GOT3 (cell line): ENCODE data around the gene NTF3.

Experiments used
- DNase-seq: peaks from one replicate; lab custom pipeline; 2025; ENCODE audit warnings: mixed read lengths; lab: John Stamatoyannopoulos, UW

NTF3 gene

GRCh38 chr12:5456906-5457305 is 25.0 kb downstream of the NTF3 start:
- no peak for DNase-seq

DNA sequence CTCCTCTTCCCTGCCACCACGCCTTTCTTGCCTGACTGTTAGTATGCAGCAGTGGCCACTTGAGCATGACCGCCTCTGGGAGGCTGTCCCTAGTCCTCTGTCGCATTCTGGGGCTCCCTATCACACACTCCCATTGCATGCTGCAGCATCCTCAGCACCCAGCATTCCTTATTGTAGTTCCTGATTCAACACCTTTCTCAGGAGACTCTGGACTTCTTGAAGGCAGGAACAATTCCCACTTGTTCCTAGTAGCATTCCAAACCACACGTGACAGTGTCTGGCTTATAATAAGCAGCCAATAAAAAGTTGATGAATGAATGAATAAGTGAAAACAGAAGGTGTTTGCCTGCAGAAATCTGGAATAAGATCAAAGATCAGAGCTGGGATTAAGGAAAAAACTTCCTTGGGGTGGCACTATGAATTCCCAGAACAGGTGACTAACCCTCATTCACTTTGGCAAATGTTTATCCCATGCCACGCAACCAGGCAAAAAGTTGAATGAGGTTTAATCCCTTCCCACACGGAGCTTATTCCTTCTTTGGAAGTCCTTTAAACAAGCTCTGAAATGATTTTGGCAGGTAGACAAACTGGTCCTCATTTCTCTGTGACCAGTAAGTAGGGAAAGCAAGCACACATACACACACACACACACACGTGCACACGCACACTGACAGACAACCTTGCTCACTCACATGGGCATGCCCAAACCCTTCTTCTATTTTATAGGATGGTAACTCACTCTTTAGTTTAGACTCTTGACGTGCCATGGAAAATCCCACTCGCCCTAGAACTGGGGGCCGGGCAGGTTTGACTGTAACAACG is 26.5 kb downstream of the NTF3 start:
- no peak for DNase-seq

GRCh38 chr12:5459051-5459782 is 27.3 kb downstream of the NTF3 start:
- DNase-seq, result no peak

DNA sequence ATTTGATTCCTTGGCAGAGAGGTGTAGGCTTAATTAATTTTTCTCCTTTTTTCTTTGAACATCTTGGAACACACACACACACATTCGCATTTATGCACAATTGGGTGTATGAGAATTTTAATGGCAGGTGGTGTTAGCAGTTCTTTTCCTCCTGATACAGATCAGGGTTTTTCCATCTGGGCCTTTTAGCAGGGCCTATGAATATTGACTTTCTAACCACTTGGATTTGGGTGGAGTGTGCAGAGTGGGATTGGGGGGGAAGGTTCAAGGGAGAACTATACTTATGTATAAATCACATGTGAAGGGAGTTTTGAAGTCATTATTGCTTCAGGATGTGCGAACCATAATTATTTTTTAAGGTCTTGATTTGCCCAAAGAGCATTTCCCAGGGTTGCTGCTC is 28.9 kb downstream of the NTF3 start:
- DNase-seq, result no peak

DNA sequence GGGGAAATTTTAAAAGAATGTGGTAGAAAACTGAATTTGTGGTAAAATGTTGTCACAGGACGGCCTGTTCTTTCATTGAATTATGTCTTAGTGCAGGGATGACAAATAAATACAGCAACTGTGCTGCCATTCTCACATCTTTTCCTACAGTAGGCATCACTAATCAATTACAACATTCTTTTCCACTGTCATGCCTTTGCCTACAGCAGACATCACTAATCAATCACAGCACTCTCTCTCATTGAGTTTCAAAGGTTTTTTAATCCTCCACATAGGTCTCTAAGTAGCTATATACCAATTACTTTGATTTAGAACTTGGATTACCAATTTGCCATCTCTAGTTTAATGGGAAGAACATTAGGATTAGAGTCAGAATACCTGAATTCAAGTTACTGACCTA is 30.1 kb downstream of the NTF3 start:
- no peak for DNase-seq

GRCh38 chr12:5464096-5464495 is 32.2 kb downstream of the NTF3 start:
- DNase-seq, result no peak

- no peak for DNase-seq
Observed at GRCh38 chr12:5465384-5465783, 33.5 kb downstream of the NTF3 start.

DNA sequence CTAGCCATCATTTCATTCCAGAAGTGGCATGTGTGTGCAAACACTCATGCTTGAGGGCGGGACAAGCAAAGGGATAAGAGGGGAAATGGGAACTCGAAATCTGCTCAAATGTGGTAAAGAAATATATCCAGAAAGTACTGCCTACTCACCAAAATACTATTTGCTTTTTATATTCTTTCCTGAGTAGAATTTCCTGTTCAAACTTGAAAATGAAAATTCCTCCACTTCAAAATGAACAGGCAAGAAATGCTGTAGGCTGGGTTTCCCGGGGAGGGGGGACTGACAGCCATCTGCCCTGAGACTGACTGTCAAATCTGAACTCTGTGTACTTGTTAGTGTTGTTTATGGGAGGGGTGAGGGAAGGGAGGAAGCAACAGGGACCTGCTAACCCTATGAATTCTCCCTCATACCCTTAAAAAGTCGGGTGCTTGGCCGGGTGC is 34.6 kb downstream of the NTF3 start:
- DNase-seq, result no peak

DNA sequence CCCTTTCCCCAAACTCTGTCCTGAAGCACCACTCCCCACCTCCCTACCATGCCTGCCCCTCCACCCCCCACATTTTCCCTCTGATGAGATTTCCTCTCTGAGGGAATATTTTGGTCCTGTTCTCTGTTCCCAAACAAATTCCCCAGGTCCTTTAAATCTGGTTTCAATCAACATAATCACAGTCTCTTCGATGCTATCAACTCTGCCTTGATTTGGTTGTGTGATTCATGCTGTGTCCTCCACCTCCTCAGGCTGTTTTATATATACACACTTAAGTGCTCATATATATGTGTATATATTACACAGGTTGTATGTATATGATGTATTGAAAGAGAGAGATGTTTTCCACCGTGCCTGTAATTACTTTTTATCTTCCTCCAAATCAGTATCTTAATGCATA is 36.0 kb downstream of the NTF3 start:
- no peak for DNase-seq

GRCh38 chr12:5470221-5470620 is 38.3 kb downstream of the NTF3 start:
- DNase-seq, result no peak

GRCh38 chr12:5470703-5471102 is 38.8 kb downstream of the NTF3 start:
- DNase-seq, result no peak

DNA sequence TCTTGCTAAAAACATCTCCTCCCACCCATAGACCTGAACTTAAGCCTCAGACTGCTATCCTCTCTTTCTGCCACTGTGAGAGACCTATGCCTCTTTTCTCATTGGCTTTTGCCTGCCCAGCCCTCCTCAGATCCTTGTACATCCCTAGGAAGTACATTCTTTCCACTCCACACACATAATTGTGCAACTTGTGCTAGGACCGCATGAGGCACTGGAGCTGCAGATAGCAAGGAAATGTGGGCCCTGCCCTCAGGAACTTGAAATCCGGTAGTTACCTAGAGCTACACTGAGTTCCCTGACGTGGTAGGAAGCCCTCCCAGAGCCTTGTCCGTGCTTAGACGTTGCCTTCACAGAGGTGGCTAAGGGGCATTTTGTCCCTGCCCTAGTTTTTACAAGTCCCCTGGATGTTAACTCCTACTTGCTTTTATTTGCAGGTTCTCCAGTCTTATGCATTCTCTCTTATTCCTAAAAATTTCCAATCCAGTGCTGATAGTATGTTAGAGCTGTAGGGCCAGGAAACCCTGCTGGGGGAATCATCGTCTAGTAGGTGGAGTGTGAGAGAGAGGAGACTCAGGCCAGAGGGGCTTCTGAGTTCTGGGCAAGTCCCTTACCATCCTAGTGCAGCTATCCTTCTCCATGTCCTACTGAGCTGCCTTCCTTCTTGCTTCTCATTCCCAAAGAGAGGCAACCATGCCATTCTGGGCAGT is 41.3 kb downstream of the NTF3 start:
- DNase-seq, result no peak

GRCh38 chr12:5473783-5474116 is 41.8 kb downstream of the NTF3 start:
- DNase-seq, result no peak

DNA sequence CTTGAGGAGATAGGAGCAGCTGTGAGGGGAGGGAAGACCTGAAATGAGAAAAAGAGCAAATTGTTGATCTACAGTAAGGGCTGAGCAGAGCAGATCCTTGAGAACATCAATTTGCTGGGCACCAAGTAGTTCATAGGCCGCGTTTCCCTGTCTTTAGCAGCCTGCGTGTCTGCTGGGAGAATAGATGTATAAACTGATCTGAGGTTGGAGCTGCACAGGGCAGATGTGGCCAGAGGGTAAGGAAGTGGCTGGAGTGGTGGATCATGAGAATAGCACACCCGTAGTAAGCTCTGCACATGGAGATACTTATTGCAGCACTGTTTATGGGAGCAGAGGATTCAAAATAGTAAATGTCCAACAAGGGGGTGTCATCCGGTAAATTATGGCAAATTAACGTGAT is 44.4 kb downstream of the NTF3 start:
- no peak for DNase-seq

DNA sequence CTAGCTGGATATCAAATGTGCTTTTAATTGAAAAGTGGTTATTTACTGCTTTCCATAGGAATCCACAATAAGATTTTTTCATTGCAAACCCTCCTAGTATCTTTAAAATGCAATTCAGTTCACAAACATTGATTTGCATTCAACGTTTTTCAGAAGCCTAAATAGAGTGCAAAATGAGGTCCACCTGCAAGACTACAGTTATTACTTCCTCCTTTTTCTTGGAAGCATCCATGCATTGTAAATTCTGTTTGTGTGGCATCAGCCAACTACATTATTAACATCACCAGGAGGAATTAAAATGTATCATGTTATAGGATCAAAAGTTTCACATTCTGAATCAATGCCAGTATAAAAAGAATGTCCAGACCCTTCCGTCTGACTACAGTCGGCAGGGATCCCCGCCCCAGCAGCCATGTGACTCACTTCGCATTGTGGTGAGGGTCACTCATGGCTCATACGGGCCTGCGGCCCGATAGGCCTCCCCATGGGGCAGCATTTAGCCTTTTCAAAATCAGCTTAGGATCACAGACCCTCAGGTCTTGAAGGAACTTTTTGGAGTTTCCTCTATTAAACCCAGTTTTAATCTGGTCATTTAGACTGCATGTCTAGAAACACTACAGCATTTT is 46.3 kb downstream of the NTF3 start:
- DNase-seq, result no peak

DNA sequence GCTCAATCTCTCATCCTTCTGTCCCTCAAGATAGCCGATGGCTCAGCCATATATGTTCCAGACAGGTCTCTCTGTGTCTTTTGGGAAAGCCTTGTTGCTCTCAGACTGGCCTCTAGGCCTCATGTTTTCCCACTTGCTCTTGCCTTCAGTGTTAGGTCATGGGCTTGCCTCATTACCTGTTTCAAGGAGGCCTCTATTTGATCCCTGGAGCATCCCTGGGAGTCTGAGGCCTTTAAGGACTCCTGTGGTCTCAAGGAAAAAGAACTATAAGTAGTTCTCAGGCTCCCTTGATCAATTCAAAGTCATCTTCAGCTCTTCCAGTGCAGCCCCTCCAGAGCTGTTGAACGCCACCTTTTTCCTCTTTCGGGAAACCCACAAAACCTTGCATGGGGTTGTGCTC is 47.9 kb downstream of the NTF3 start:
- no peak for DNase-seq

GRCh38 chr12:5480218-5480937 is 48.5 kb downstream of the NTF3 start:
- no peak for DNase-seq

GRCh38 chr12:5480938-5481303 is 49.0 kb downstream of the NTF3 start:
- no peak for DNase-seq

DNA sequence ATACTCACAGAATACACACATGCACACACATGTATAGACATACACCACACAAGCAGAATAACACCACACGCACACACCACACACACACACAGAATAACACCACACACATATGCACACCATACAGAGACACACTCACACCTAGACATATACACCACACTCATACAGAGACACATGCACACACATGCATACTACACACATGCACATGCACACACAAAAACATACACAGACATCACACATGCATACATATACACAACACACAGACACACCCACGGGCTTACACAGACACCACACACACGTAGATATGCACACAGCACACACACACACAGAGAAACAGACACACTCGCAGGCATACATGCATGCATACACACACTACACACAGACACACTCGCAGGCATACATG is 49.7 kb downstream of the NTF3 start:
- no peak for DNase-seq

- no peak for DNase-seq
Observed at GRCh38 chr12:5484426-5484825, 52.5 kb downstream of the NTF3 start.

GRCh38 chr12:5485454-5485853 is 53.5 kb downstream of the NTF3 start:
- no peak for DNase-seq

- DNase-seq, result no peak
Observed at GRCh38 chr12:5487076-5487475, 55.2 kb downstream of the NTF3 start.
